GM13976 (cell line): Measurements from ENCODE around the gene HS1BP3.

Experiments used
- DNase-seq: peaks from one replicate; pipeline ENCODE4 v3.0.0; 2012; ENCODE audit warnings: low spot score
- in situ Hi-C: fragments of 300-500 bp; cut with MboI; formaldehyde crosslinking; loops from one replicate; pipeline ENCODE4 v1.12.0; 2022; ENCODE audit warnings: low sequenced_read_pairs, mixed read lengths, inconsistent platforms; ENCODE audit not compliant: unreplicated experiment
- TF ChIP-seq, protein P1 (sequence below): IDR thresholded peaks from 2 replicates; pipeline ENCODE4 v1.5.1; 2012; ENCODE audit warnings: borderline replicate concordance, mild to moderate bottlenecking; ENCODE audit not compliant: insufficient read depth; ENCODE audit errors: extremely low read depth, missing control alignments, control extremely low read depth

The HS1BP3 gene

GRCh38 chr2:20650393-20650876, 463 bp downstream of the HS1BP3 start:
- in situ Hi-C loops = no loop called here
- peak; percentile 64 for DNase-seq
- TF ChIP-seq, protein P1, sequence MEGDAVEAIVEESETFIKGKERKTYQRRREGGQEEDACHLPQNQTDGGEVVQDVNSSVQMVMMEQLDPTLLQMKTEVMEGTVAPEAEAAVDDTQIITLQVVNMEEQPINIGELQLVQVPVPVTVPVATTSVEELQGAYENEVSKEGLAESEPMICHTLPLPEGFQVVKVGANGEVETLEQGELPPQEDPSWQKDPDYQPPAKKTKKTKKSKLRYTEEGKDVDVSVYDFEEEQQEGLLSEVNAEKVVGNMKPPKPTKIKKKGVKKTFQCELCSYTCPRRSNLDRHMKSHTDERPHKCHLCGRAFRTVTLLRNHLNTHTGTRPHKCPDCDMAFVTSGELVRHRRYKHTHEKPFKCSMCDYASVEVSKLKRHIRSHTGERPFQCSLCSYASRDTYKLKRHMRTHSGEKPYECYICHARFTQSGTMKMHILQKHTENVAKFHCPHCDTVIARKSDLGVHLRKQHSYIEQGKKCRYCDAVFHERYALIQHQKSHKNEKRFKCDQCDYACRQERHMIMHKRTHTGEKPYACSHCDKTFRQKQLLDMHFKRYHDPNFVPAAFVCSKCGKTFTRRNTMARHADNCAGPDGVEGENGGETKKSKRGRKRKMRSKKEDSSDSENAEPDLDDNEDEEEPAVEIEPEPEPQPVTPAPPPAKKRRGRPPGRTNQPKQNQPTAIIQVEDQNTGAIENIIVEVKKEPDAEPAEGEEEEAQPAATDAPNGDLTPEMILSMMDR = no peak

DNA sequence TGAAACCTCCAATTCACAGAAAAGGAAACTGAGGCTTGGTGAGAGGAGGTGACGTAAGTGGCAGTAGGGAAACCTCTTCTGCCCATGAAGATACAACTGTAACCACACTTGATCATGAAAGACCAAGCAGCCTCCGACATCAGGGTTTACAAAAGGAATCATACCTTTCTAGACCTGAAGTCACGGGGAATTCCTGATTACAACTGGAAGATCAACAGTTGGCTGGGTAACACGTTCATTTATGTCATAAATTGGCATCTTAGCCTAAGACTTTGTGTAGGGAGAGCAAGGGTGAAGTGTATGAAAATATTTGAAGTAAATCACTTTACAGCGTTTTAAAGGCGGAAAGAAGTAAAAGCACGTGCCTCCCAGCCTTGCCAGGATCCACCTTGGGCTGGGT, 922 bp downstream of the HS1BP3 start:
- TF ChIP-seq, protein P1 = no peak
- in situ Hi-C loops = loop anchor here (25.0 kb wide), 2 partner anchors 413 to 513 kb away; partner anchors contain the start of gene SDC1
- no peak for DNase-seq

DNA sequence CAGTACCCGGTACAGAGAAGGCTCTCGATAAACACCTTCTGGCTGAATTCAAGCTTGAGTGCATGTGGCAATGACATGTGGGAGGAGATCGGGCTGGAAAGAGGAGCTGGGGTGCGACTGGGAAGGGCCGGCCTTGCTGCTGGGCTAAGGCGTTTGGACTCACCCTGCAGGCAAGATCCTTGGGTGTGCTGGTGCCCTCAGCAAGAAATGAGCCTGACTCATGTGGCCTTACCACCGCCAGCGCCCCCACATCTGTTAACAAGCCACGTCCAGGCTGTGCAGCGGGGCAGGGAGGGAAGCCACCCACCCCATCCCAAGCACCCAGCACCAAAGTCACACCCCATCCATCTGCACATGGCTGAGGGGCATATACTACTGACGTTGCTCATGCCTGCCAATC, 1.3 kb downstream of the HS1BP3 start:
- in situ Hi-C loops = loop anchor here (25.0 kb wide), 2 partner anchors 412 to 512 kb away; partner anchors contain the start of gene SDC1
- DNase-seq = no peak
- TF ChIP-seq, protein P1 = no peak

- in situ Hi-C loops = loop anchor here (25.0 kb wide), 2 partner anchors 412 to 512 kb away; partner anchors contain the start of gene SDC1
- DNase-seq = no peak
- TF ChIP-seq, protein P1 = no peak
Measured at GRCh38 chr2:20648831-20649230, 2.1 kb downstream of the HS1BP3 start.

DNA sequence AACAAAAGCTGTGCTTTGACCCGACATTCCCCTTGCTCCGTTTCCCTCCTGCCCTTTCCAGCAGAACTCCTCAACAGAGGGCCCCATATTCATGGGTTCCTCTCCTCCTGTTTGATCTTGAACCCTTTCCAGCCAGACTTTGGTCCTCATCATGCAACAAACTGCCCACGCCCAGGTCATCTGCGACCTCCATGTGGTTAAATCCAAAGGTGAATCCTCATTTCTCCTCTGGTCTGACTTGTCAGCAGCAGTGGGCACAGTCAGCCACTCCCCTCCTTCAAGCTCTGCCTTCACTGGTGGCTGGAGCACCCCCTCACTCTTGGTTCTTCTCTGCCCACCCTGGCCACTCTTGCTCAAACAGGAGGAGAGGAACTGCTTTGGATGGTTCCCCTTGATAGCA, 2.7 kb downstream of the HS1BP3 start:
- TF ChIP-seq, protein P1 = no peak
- DNase-seq = no peak
- in situ Hi-C loops = loop anchor here (25.0 kb wide), 2 partner anchors 411 to 511 kb away; partner anchors contain the start of gene SDC1

GRCh38 chr2:20647738-20648137, 3.2 kb downstream of the HS1BP3 start:
- in situ Hi-C loops = loop anchor here (25.0 kb wide), 2 partner anchors 410 to 510 kb away; partner anchors contain the start of gene SDC1
- DNase-seq = no peak
- TF ChIP-seq, protein P1 = no peak

- no peak for DNase-seq
- TF ChIP-seq, protein P1 = no peak
- in situ Hi-C loops = loop anchor here (25.0 kb wide), 2 partner anchors 410 to 510 kb away; partner anchors contain the start of gene SDC1
Measured at GRCh38 chr2:20647211-20647610, 3.7 kb downstream of the HS1BP3 start.
